Measurements from ENCODE around the gene SNN. TPM values are rescaled to one million over a fixed set of nuclear protein-coding genes. Genes with fewer than 3 reads are reported as not detected.

SNN gene
- total and polyA plus RNA-seq, 2 of the 4 experiments (the other 2 are of a cell fraction), result 10.0 to 13.0 TPM

DNA sequence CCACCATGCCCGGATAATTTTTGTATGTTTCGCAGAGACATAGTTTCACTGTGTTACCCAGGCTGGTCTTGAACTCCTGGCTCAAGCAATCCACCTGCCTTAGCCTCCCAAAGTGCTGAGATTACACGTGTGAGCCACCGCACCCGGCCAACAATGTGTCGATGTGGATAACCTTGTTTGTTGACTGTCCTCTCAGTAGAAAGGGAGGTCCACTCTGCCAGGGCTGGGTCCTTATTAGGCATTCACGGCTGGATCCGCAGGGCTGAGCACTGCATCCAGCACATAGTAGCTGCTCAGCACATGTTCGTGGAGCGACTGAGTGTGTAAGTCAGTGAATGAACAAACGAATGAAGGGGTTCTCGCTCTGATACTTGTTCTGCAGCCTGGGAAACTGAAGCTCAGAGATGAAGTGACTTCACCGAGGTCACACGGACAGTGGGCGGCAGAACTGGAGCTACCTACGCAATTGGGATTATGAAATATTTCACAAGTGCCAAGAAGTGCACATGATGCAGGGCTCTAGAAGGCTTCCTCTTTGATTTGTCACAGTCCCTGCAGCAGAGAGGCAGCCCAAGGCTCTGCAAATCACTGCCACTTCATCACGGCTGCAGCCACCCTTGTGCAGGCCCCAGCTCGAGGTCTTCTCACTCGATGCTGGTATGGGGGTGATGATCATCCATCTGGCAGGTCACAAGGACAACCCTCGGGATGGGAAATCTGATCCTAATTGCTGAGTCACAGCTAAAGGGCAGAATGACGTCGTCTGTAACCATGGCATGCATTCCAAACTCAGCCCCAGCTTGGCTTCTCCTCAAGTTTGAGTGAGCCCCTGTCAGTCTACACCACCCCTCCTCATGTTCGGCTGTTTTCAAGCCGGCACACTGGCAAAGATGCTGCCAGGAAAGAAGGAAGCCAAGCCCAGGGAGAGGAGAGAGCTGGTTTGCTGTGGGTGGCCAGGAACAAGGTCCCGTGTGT lies 28.0 kb upstream of the SNN start:
- H3K4me2 ChIP-seq (ENCODE audit: low read depth, low read length), result peak overlapping the region; percentile 55
- H2BK120ac ChIP-seq (ENCODE audit: low read depth, low read length), result peak overlapping the region; percentile 96
- 0 out of 2 replicates have a peak, but pooled peaks cover 4% of the 10 kb centered on the region for H3K9me1 ChIP-seq (ENCODE audit: insufficient read depth, low read length)
- dilution Hi-C loops (cut with HindIII; ENCODE audit: low sequenced_read_pairs, unreplicated experiment) (no loop called here), in situ Hi-C loops (cut with MboI; ENCODE audit: low sequenced_read_pairs) (loop anchor here (5.0 to 10.0 kb wide), 3 partner anchors 68 to 675 kb away; no protein-coding TSS in a partner anchor), intact Hi-C loops (cut with micrococcal nuclease) (loop anchor here (2.0 to 10.0 kb wide), 6 partner anchors 43 to 675 kb away; no protein-coding TSS in a partner anchor)
- peak overlapping the region; percentile 97 for H3K23ac ChIP-seq (ENCODE audit: low read depth, low read length)
- peak overlapping the region; percentile 94 for H2BK20ac ChIP-seq (ENCODE audit: low read depth, low read length)
- H4K91ac ChIP-seq (ENCODE audit: insufficient read depth, low read depth, low read length), result peak overlapping the region; percentile 98
- H3K36me3 ChIP-seq (ENCODE audit: control insufficient read depth, insufficient read depth, low read length), result no peaks in the 10 kb centered on the region
- DNase-seq (peak; percentile 100), ATAC-seq (ENCODE audit: low read depth) (peak; percentile 92)
- peak overlapping the region; percentile 39 for H3K9ac ChIP-seq (ENCODE audit: low read depth, low read length)
- peak overlapping the region; percentile 89 for H3K18ac ChIP-seq (ENCODE audit: low read depth, low read length)
- ChIA-PET CTCF (interaction anchor here (0.7 to 2.7 kb wide), 6 partner anchors 9 to 233 kb away, joined by 3 to 18 read pairs (median 4); no protein-coding TSS in a partner anchor), POLR2A (ENCODE audit: unreplicated experiment) (interaction anchor here (0.7 to 1.1 kb wide), 3 partner anchors 9 to 108 kb away, joined by 3 read pairs; no protein-coding TSS in a partner anchor)
- H4K20me1 ChIP-seq (ENCODE audit: insufficient read depth, low read length), result peaks cover 3% of the 10 kb centered on the region; the same call in 1 of the 2 replicates
- H3K79me1 ChIP-seq (ENCODE audit: low read depth in 1 of 2, low read length in 2 of 2), result no peaks in the 10 kb centered on the region
- peak overlapping the region; percentile 77 for H2AFZ ChIP-seq (replicated peaks; ENCODE audit: low read length, poor library complexity)
- H3K4me1 ChIP-seq (ENCODE audit: control insufficient read depth, insufficient read depth, low read length), result peaks cover 13% of the 10 kb centered on the region
- peak overlapping the region; percentile 84 for H3K27ac ChIP-seq (ENCODE audit: insufficient read depth, low read length)
- peak overlapping the region; percentile 58; the same call in 1 of the 2 replicates for H3K56ac ChIP-seq (ENCODE audit: extremely low read depth, insufficient read depth, low read length)
- no peaks in the 10 kb centered on the region for H3K9me3 ChIP-seq (ENCODE audit: control insufficient read depth, insufficient read depth, low read length)
- H2BK5ac ChIP-seq (ENCODE audit: low read depth, low read length, poor library complexity, severe bottlenecking), result peak overlapping the region; percentile 98
- no TSS peak for BruUV-seq (replicated peaks)
- H2BK15ac ChIP-seq (ENCODE audit: low read depth, low read length), result peak overlapping the region; percentile 78; the same call in 2 of the 3 replicates
- WGBS, 2 experiments (ENCODE audit: extremely low coverage in 2 of 2, insufficient read length in 1 of 2), result 16% methylated on average over 13 of the region's 25 CpGs; no CpG with 5 or more reads in 1 of the 2 experiments
- H3K4me3 ChIP-seq (ENCODE audit: insufficient read depth, low read depth, low read length), result no peak overlapping the region
- peak overlapping the region; percentile 93 for H3K14ac ChIP-seq (replicated peaks; ENCODE audit: low read depth, low read length)
- H2AK9ac ChIP-seq (replicated peaks; ENCODE audit: low read depth, low read length, poor library complexity), result peak overlapping the region; percentile 42
- peak overlapping the region; percentile 86 for H4K5ac ChIP-seq (ENCODE audit: low read depth, low read length)
- peak overlapping the region; percentile 77 to 96 for H4K8ac ChIP-seq (ENCODE audit: low read depth in 2 of 2, low read length in 2 of 2)
- H3K27me3 ChIP-seq (ENCODE audit: control insufficient read depth, insufficient read depth, low read length), result no peaks in the 10 kb centered on the region
- H2AK5ac ChIP-seq (ENCODE audit: low read depth, low read length), result peak overlapping the region; percentile 97
- peak overlapping the region; percentile 97 for H3K4ac ChIP-seq (ENCODE audit: low read depth, low read length)
- TF ChIP-seq MAFK (IDR thresholded peaks at IDR 0.05; ENCODE audit: low read depth, low read length) (peak; percentile 89), SMC3 (IDR thresholded peaks at IDR 0.05; ENCODE audit: low read depth, low read length) (peak; percentile 2; the same call in 1 of the 2 replicates), RAD21 (IDR thresholded peaks at IDR 0.05; ENCODE audit: low read length) (peak; percentile 32; the same call in 1 of the 2 replicates), POLR2A (IDR thresholded peaks at IDR 0.05; ENCODE audit: low read depth, low read length) (peak; percentile 80), MXI1 (IDR thresholded peaks at IDR 0.05; ENCODE audit: borderline replicate concordance, low read depth, low read length) (peak; percentile 75; the same call in 1 of the 2 replicates), CEBPB (IDR thresholded peaks at IDR 0.05; ENCODE audit: low read depth, low read length) (peak; percentile 98), FOS (IDR thresholded peaks at IDR 0.05; ENCODE audit: low read depth, low read length) (peak; percentile 86), MAZ (IDR thresholded peaks at IDR 0.05; ENCODE audit: borderline replicate concordance, low read depth, low read length) (0 out of 2 replicates have a peak, but pooled peaks have one; percentile 49), CHD1 (IDR thresholded peaks at IDR 0.05; ENCODE audit: low read depth, low read length) (no peak), RCOR1 (IDR thresholded peaks at IDR 0.05; ENCODE audit: insufficient replicate concordance, low read length) (peak; percentile 7), BHLHE40 (IDR thresholded peaks at IDR 0.05; ENCODE audit: low read depth, low read length) (peak; percentile 89)
- TF ChIP-seq, protein P1, sequence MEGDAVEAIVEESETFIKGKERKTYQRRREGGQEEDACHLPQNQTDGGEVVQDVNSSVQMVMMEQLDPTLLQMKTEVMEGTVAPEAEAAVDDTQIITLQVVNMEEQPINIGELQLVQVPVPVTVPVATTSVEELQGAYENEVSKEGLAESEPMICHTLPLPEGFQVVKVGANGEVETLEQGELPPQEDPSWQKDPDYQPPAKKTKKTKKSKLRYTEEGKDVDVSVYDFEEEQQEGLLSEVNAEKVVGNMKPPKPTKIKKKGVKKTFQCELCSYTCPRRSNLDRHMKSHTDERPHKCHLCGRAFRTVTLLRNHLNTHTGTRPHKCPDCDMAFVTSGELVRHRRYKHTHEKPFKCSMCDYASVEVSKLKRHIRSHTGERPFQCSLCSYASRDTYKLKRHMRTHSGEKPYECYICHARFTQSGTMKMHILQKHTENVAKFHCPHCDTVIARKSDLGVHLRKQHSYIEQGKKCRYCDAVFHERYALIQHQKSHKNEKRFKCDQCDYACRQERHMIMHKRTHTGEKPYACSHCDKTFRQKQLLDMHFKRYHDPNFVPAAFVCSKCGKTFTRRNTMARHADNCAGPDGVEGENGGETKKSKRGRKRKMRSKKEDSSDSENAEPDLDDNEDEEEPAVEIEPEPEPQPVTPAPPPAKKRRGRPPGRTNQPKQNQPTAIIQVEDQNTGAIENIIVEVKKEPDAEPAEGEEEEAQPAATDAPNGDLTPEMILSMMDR (conservative IDR thresholded peaks at IDR 0.05; ENCODE audit: low read depth, low read length), result no peak
- TF ChIP-seq, protein P2, sequence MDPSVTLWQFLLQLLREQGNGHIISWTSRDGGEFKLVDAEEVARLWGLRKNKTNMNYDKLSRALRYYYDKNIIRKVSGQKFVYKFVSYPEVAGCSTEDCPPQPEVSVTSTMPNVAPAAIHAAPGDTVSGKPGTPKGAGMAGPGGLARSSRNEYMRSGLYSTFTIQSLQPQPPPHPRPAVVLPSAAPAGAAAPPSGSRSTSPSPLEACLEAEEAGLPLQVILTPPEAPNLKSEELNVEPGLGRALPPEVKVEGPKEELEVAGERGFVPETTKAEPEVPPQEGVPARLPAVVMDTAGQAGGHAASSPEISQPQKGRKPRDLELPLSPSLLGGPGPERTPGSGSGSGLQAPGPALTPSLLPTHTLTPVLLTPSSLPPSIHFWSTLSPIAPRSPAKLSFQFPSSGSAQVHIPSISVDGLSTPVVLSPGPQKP (IDR thresholded peaks at IDR 0.05; ENCODE audit: borderline replicate concordance, low read depth, low read length), result no peak
